Endothelial cell of umbilical vein (primary cell): ENCODE data around the gene SPPL3. TPM values are rescaled to one million over a fixed set of nuclear protein-coding genes. Genes with fewer than 3 reads are reported as not detected.

ENCODE experiments used
- BruUV-seq: library from RNA; stranded (reverse); fragments of 400-500 nt; replicated peaks from 2 replicates; lab custom pipeline; 2021; lab: Mats Ljungman, UMichigan
- CTCF ChIA-PET: fragments of 300-600, 350-600 bp; sonication (Branson Sonifier 250); formaldehyde crosslinking; loops from one replicate; lab custom pipeline; 2021; ENCODE audit warnings: antibody characterized with exemption, inconsistent platforms; lab: Charles Lee
- POLR2A ChIA-PET: fragments of 300-600, 350-600 bp; sonication (Branson Sonifier 250); formaldehyde crosslinking; loops from one replicate; lab custom pipeline; 2021; ENCODE audit warnings: antibody characterized with exemption, inconsistent platforms; lab: Charles Lee
- DNase-seq: peaks from one replicate; pipeline ENCODE4 v3.0.0-alpha.2; 2011; ENCODE audit warnings: low read depth, low spot score
- FAIRE-seq: peaks from 2 replicates; lab custom pipeline; 2011; peaks lifted over from hg19 to GRCh38; lab: Jason Lieb, UNC
- H2AFZ ChIP-seq: 2 replicates; pipeline ENCODE4 v1.6.0; 2012; ENCODE audit warnings: low read depth, low read length, control low read depth, inconsistent platforms
- H3K27ac ChIP-seq: 2 replicates; pipeline ENCODE4 v1.5.1; 2011; ENCODE audit warnings: low read depth, mild to moderate bottlenecking, control low read depth, low read length, moderate library complexity; ENCODE audit not compliant: insufficient read depth
- H3K27me3 ChIP-seq, 2 experiments: 2 replicates each; pipeline versions ENCODE4 v1.6.0 to v1.6.1; 2011; ENCODE audit warnings: low read length in 2 of 2, mixed read lengths in 1 of 2; ENCODE audit not compliant: control insufficient read depth in 2 of 2, insufficient read depth in 2 of 2
- H3K36me3 ChIP-seq, 2 experiments: 2 replicates in 1 of 2; 3 replicates in 1 of 2; pipeline ENCODE4 v1.5.1; 2011; ENCODE audit warnings: low read length in 2 of 2, mild to moderate bottlenecking in 1 of 2, moderate library complexity in 1 of 2; ENCODE audit not compliant: control insufficient read depth in 2 of 2, insufficient read depth in 2 of 2; ENCODE audit errors: extremely low read depth in 1 of 2
- H3K4me1 ChIP-seq: 3 replicates; pipeline ENCODE4 v1.5.1; 2011; ENCODE audit warnings: mild to moderate bottlenecking, low read length; ENCODE audit not compliant: control insufficient read depth, insufficient read depth; ENCODE audit errors: extremely low read depth
- H3K4me2 ChIP-seq: 2 replicates; pipeline ENCODE4 v1.6.1; 2011; ENCODE audit warnings: low read length, control low read depth, mixed read lengths; ENCODE audit not compliant: insufficient read depth
- H3K4me3 ChIP-seq, 3 experiments: fragments of 200-600 bp in 1 of 3; sonication (generic), shearing (Covaris generic) in 1 of 3; replicated peaks in 1 of 3; 2 replicates each; pipeline ENCODE4 v1.5.1; 2011 to 2016; ENCODE audit warnings: control low read depth in 3 of 3, low read length in 3 of 3, mild to moderate bottlenecking in 2 of 3, inconsistent platforms in 1 of 3, low read depth in 1 of 3, moderate library complexity in 1 of 3; ENCODE audit not compliant: insufficient read depth in 1 of 3
- H3K79me2 ChIP-seq: 2 replicates; pipeline ENCODE4 v1.6.0; 2012; ENCODE audit warnings: low read length, inconsistent platforms; ENCODE audit not compliant: control insufficient read depth, insufficient read depth
- H3K9ac ChIP-seq: replicated peaks from 2 replicates; pipeline ENCODE3; 2011; ENCODE audit warnings: low read length, control low read depth; ENCODE audit not compliant: insufficient read depth; ENCODE audit errors: extremely low read depth
- H3K9me1 ChIP-seq: replicated peaks from 3 replicates; pipeline ENCODE4 v1.6.0; 2011; ENCODE audit warnings: mild to moderate bottlenecking, low read length; ENCODE audit not compliant: control insufficient read depth, insufficient read depth; ENCODE audit errors: extremely low read depth
- H3K9me3 ChIP-seq: replicated peaks from 2 replicates; pipeline ENCODE4 v1.5.1; 2012; ENCODE audit warnings: low read length, inconsistent platforms; ENCODE audit not compliant: control insufficient read depth, insufficient read depth
- H4K20me1 ChIP-seq: replicated peaks from 2 replicates; pipeline ENCODE3; 2011; ENCODE audit warnings: mild to moderate bottlenecking, low read length; ENCODE audit not compliant: control insufficient read depth, insufficient read depth; ENCODE audit errors: extremely low read depth
- EZH2 ChIP-seq: IDR thresholded peaks from 2 replicates; pipeline ENCODE4 v1.6.1; 2012; ENCODE audit warnings: borderline replicate concordance, low read depth, mild to moderate bottlenecking, moderate library complexity, low read length, inconsistent platforms; ENCODE audit not compliant: severe bottlenecking
- FOS ChIP-seq: IDR thresholded peaks from 2 replicates; pipeline ENCODE4 v1.6.1; 2011; ENCODE audit warnings: mild to moderate bottlenecking, low read length, moderate library complexity, borderline replicate concordance; ENCODE audit not compliant: insufficient read depth
- GATA2 ChIP-seq: IDR thresholded peaks from 2 replicates; pipeline ENCODE4 v1.7.0; 2011; ENCODE audit warnings: low read depth, mild to moderate bottlenecking, moderate library complexity, mixed read lengths, low read length; ENCODE audit not compliant: insufficient read length, insufficient read depth
- JUN ChIP-seq: IDR thresholded peaks from 2 replicates; pipeline ENCODE4 v1.6.1; 2011; ENCODE audit warnings: borderline replicate concordance, low read depth; ENCODE audit not compliant: insufficient read length, insufficient read depth
- MYC ChIP-seq: IDR thresholded peaks from one replicate; pipeline ENCODE4 v1.6.1; 2011; ENCODE audit warnings: mild to moderate bottlenecking, low read depth, low read length
- POLR2A ChIP-seq: IDR thresholded peaks from 2 replicates; pipeline ENCODE4 v1.6.1; 2012; ENCODE audit warnings: low read depth, mild to moderate bottlenecking, control low read depth, low read length
- POLR2AphosphoS5 ChIP-seq: IDR thresholded peaks from 2 replicates; pipeline ENCODE4 v1.6.1; 2012; ENCODE audit warnings: low read depth, mild to moderate bottlenecking, control low read depth, low read length, moderate library complexity; ENCODE audit not compliant: insufficient read depth
- dilution Hi-C: fragments of 300-500 bp; cut with MboI; formaldehyde crosslinking; loops from one replicate; pipeline ENCODE4 v1.15.0; 2019; ENCODE audit warnings: low sequenced_read_pairs; ENCODE audit not compliant: extremely low pct_ligation_motif_present
- intact Hi-C: fragments of 100-400 bp; cut with micrococcal nuclease; formaldehyde crosslinking; loops from one replicate; pipeline ENCODE4 v1.10.0; 2022
- polyA plus RNA-seq, 4 experiments: library from polyadenylated mRNA; depleted of rRNA in 3 of 4; stranded (reverse) in 3 of 4; unstranded in 1 of 4; fragments of >200 nt; gene quantifications; 2 replicates each; pipeline versions ENCODE4 v1.2.1 to v1.2.3, GENCODE V29; 2011 to 2012; ENCODE audit warnings: missing spikeins in 1 of 4
- total RNA-seq: library from RNA; stranded (reverse); gene quantifications from 2 replicates; pipeline ENCODE4 v1.2.3, GENCODE V29; 2021
- TF ChIP-seq, protein P1 (sequence below), 2 donors: IDR thresholded peaks; 1 replicate in 1 of 2; 2 replicates in 1 of 2; pipeline ENCODE4 v1.5.1; 2011; ENCODE audit warnings: low read length in 2 of 2, mild to moderate bottlenecking in 2 of 2, moderate library complexity in 2 of 2, control low read depth in 1 of 2, inconsistent platforms in 1 of 2, low read depth in 1 of 2; ENCODE audit not compliant: insufficient read depth in 1 of 2; ENCODE audit errors: extremely low read depth in 1 of 2
- TF ChIP-seq, protein P2 (sequence below): IDR thresholded peaks from 2 replicates; pipeline ENCODE4 v1.6.1; 2011; ENCODE audit not compliant: insufficient read depth, insufficient read length

The SPPL3 gene
- total and polyA plus RNA-seq, 2 donors (not counting 3 experiments of a cell fraction or from before 2014, with no cell fraction given), result 30.6 to 53.0 TPM

DNA sequence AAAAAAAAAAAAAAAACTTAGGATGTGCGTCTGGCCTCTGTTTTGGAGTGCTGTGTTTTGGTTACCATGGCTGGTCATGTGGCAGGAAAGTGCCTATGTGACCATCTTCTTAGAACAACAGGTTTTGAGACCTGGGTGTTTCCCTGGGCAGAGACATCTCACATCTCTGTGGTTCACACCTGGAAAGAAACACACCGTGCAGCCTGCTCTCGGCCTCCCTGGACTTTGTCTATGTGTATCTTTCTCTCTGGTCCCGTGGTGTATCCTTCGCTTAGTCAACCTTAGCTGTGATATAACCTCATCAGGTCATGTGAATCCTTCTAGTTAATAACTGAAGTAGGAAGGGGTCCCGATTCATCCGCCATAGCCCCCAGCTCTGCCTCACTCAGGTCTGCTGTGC, 155.9 kb downstream of the SPPL3 start:
- H3K27ac ChIP-seq, result no peak overlapping the region
- H3K9me1 ChIP-seq, result no peaks in the 10 kb centered on the region
- H2AFZ ChIP-seq, result no peak overlapping the region
- TF ChIP-seq, protein P1, sequence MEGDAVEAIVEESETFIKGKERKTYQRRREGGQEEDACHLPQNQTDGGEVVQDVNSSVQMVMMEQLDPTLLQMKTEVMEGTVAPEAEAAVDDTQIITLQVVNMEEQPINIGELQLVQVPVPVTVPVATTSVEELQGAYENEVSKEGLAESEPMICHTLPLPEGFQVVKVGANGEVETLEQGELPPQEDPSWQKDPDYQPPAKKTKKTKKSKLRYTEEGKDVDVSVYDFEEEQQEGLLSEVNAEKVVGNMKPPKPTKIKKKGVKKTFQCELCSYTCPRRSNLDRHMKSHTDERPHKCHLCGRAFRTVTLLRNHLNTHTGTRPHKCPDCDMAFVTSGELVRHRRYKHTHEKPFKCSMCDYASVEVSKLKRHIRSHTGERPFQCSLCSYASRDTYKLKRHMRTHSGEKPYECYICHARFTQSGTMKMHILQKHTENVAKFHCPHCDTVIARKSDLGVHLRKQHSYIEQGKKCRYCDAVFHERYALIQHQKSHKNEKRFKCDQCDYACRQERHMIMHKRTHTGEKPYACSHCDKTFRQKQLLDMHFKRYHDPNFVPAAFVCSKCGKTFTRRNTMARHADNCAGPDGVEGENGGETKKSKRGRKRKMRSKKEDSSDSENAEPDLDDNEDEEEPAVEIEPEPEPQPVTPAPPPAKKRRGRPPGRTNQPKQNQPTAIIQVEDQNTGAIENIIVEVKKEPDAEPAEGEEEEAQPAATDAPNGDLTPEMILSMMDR (IDR thresholded peaks at IDR 0.05; ENCODE audit: extremely low read depth in 1 of 2, insufficient read depth in 1 of 2, low read depth in 1 of 2, low read length in 2 of 2), result no peak
- H3K4me1 ChIP-seq, result no peaks in the 10 kb centered on the region
- H3K4me2 ChIP-seq, result no peak overlapping the region
- ChIA-PET POLR2A (no interaction called here), CTCF (interaction anchor here (1.7 kb wide), 1 partner anchor 10 kb away, joined by 6 read pairs; no protein-coding TSS in a partner anchor)
- H3K4me3 ChIP-seq, result no peak overlapping the region
- intact Hi-C loops, result no loop called here
- dilution Hi-C loops, result no loop called here
- no peaks in the 10 kb centered on the region for H3K27me3 ChIP-seq
- FAIRE-seq, result no peak
- H3K9ac ChIP-seq, result no peak overlapping the region
- no peaks in the 10 kb centered on the region for H4K20me1 ChIP-seq
- no TSS peak for BruUV-seq
- no peaks in the 10 kb centered on the region for H3K9me3 ChIP-seq
- no peak for DNase-seq
- no peaks in the 10 kb centered on the region for H3K79me2 ChIP-seq
- H3K36me3 ChIP-seq, result no peaks in the 10 kb centered on the region

DNA sequence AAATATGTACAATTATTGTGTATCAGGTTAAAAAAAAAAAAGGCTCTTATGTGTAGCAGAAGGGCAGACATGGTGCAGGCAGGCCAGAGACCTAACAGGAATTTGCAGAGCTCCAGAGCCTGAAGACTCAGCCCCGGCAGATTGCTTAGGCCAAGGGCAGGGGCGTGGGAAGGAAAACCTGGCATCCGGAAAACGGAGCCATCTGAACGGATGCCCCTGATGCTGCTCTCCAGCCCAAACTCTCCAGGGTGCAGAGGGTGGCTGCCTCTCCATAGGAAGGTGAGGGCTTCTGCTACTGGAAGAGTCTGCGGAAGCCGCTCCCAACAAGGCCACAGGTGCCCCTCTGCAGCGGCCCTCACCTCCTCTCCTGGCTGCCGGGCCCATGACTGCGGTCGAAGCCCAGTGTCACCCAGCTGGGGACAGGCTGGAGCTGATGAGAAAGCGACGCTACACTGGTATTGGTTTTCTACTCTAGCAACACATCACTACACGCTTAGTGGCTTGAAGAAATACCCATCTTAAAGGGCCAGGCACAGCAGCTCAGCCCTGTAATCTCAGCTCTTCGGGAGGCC, 159.2 kb downstream of the SPPL3 start:
- DNase-seq, result no peak
- H2AFZ ChIP-seq, result no peak overlapping the region
- no peaks in the 10 kb centered on the region for H3K9me1 ChIP-seq
- H3K36me3 ChIP-seq, result no peaks in the 10 kb centered on the region
- intact Hi-C loops (no loop called here), dilution Hi-C loops (no loop called here)
- no peak overlapping the region for H3K4me3 ChIP-seq
- no TSS peak for BruUV-seq
- FAIRE-seq, result no peak
- CTCF ChIA-PET, result interaction anchor here (1.0 kb wide), 1 partner anchor 227 kb away, joined by 3 read pairs; no protein-coding TSS in a partner anchor
- no peak overlapping the region for H3K4me2 ChIP-seq
- H3K79me2 ChIP-seq, result no peaks in the 10 kb centered on the region
- no peaks in the 10 kb centered on the region for H3K4me1 ChIP-seq
- no peaks in the 10 kb centered on the region for H3K9me3 ChIP-seq
- POLR2A ChIA-PET, result no interaction called here
- no peak overlapping the region for H3K27ac ChIP-seq
- H3K27me3 ChIP-seq, result no peaks in the 10 kb centered on the region
- H4K20me1 ChIP-seq, result no peaks in the 10 kb centered on the region
- H3K9ac ChIP-seq, result no peak overlapping the region
- TF ChIP-seq GATA2 (no peak), FOS (no peak), JUN (no peak), POLR2AphosphoS5 (no peak), EZH2 (no peak), MYC (no peak), POLR2A (no peak)
- TF ChIP-seq, protein P1 (IDR thresholded peaks at IDR 0.05; ENCODE audit: extremely low read depth in 1 of 2, insufficient read depth in 1 of 2, low read depth in 1 of 2, low read length in 2 of 2), result no peak
- TF ChIP-seq, protein P2, sequence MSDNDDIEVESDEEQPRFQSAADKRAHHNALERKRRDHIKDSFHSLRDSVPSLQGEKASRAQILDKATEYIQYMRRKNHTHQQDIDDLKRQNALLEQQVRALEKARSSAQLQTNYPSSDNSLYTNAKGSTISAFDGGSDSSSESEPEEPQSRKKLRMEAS, result no peak
